Fibroblast of peridontal ligament (primary cell): ENCODE results near the gene SMIM5.
"Not testable (repeated sequence)": the region's sequence is repeated elsewhere in the genome, so short reads cannot be mapped to it uniquely, and the experiment has no call there.

Experiments used
- DNase-seq: peaks from one replicate; pipeline ENCODE4 v3.0.0-alpha.2; 2010; ENCODE audit errors: extremely low read depth

Gene SMIM5

GRCh38 chr17:75632863-75633485, at the start of gene SMIM5:
TSS of gene SMIM5 (plus strand) at chr17:75633434. CDS start at chr17:75640202, 6,768 bp downstream.
- peak; percentile 86 for DNase-seq

GRCh38 chr17:75584849-75585175, 48.4 kb upstream of the SMIM5 start:
- DNase-seq, result no peak

- no peak for DNase-seq
These were observed 45.3 kb upstream of the SMIM5 start, which contains the start of gene MYO15B for GRCh38 chr17:75587675-75588595. TSS of gene MYO15B (plus strand) at chr17:75587800. CDS start at chr17:75588058, 258 bp downstream.

GRCh38 chr17:75588596-75589011, 44.6 kb upstream of the SMIM5 start:
- DNase-seq, result no peak

- peak; percentile 64 for DNase-seq
These were observed 44.0 kb upstream of the SMIM5 start for GRCh38 chr17:75589012-75589918.

GRCh38 chr17:75589919-75590303, 43.3 kb upstream of the SMIM5 start:
- DNase-seq, result no peak

GRCh38 chr17:75590314-75590761, 42.9 kb upstream of the SMIM5 start:
- DNase-seq, result no peak

- DNase-seq, result no peak
These were observed 42.1 kb upstream of the SMIM5 start for GRCh38 chr17:75590849-75591721.

GRCh38 chr17:75591722-75592302, 41.4 kb upstream of the SMIM5 start:
- no peak for DNase-seq

GRCh38 chr17:75592348-75593020, 40.8 kb upstream of the SMIM5 start:
- no peak for DNase-seq

GRCh38 chr17:75593430-75593829, 39.8 kb upstream of the SMIM5 start:
- DNase-seq, result not testable (repeated sequence)

GRCh38 chr17:75594499-75595283, 38.5 kb upstream of the SMIM5 start:
- DNase-seq, result no peak

GRCh38 chr17:75595284-75595919, 37.8 kb upstream of the SMIM5 start:
- DNase-seq, result no peak

GRCh38 chr17:75595920-75596313, 37.3 kb upstream of the SMIM5 start:
- no peak for DNase-seq

- no peak for DNase-seq
These were observed 36.7 kb upstream of the SMIM5 start for GRCh38 chr17:75596320-75597087.

GRCh38 chr17:75601057-75601987, 31.9 kb upstream of the SMIM5 start:
- DNase-seq, result no peak

- no peak for DNase-seq
These were observed 30.6 kb upstream of the SMIM5 start for GRCh38 chr17:75602644-75603043.
